GM21528 (cell line): ENCODE data around the gene LRP1-AS.

Experiments used
- ATAC-seq: cut with Tn5 transposase; IDR thresholded peaks from one replicate; pipeline ENCODE4 v1.9.1; 2021; ENCODE audit warnings: mild to moderate bottlenecking, moderate library complexity; ENCODE audit not compliant: unreplicated experiment, low FRiP score

LRP1-AS gene

GRCh38 chr12:57105011-57105753, 42.2 kb downstream of the LRP1-AS start:
- ATAC-seq = no peak

GRCh38 chr12:57104292-57104910, 43.0 kb downstream of the LRP1-AS start:
- ATAC-seq = no peak

DNA sequence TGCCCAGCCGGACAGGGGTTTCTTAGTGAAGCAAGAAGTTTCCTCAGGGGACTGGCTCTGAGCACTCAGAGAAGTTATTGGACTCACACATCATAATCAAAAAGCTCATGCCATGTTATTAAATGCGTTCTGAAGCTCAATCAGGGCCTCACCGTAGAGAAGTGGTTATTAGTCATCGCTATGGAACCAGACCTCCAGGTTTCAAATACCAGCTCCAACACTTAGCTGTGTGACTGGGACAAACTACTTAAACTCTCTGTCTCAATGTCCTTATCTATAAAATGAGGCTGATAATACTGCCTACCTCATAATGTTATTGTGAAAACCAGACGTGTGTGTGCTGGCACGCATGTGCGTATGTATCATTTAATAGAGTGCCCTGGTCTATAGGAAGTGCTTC, 43.6 kb downstream of the LRP1-AS start:
- no peak for ATAC-seq

DNA sequence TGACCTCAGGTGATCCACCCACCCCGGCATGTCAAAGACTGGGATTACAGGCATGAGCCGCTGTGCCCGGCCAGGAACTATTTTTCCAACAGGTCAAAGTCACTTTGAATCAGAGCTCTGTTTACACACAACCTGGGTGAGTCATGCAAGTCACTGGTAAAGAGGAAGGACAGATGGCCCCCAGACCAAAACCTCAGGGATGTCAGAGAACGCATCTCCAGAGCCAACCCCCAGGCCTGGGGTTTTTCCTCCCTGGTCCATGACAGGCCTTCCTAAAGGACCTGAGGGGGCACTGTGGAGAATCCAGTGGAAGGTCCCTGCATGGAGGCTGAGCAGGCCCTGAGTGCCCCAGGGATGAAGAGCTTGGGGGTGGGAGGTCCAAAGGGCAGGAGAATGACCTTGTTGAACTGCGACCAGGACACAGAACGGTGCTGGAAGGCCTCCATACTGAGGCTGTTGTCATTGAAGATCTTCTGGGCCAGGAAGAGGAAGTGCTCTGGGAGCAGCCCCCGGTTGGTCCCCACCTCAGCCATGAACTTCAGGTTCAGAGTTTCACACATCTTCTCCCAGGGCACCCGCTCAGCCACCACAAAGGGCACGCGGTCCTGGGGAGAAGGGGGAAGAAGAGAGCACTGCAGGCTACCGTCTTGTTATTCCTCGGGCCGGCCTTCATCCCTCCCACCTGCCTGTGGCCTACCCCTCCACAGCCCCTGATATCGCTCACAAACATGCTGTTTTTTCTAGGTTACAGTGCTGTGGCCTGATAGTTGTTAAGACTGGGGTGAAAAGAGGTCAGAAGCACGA, 45.3 kb downstream of the LRP1-AS start:
- ATAC-seq = no peak

DNA sequence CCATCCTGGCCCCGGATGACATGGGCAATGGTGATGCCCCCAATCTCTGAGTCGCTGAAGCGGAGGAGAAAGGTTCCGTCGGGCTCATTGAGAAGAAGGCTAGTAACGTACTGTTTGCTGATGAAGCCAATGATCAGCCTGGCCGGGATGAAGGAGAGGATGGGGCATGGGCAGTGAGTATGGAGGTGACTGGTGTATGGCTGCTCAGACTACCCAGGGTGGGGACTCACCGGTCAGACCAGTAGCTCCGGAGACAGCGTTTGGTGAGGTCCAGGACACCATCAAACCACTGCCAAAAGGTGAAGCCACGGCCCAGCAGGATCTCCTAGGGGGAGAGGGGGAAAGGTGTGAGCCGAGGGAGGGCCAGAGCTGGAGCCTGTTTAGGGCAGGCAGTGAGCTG, 47.7 kb downstream of the LRP1-AS start:
- ATAC-seq = no peak

DNA sequence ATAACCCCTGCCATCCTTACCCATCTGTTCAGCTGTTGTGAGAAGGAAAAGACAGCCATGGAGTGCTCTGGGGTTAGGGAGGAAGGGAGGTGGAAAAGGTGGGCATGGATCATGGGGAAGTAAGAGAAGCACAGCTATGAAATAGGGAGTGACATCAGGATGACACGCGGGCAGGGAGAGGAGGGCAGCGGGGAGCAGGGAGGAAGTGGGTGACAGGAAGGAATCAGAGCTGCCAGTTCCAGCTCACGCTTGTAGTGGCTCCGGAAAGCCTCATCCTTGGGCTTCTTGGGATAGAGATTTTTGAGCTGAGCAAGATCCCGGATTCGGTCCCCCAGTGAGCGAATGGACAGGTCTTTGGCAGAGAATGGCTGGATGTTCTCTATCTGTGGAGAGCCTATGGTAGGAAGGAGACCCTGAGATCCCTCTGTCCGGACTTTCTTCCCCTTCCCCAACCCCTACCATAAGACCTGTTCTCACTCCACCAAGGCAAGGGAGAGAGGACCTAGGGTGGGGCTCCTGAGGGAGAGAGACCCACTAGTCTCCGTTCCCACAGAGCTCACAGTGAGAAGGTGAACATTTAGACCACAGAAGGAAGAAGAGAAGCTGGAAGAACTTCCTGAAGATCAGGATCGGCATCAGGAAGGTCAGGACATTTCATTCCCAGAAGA, 48.2 kb downstream of the LRP1-AS start:
- ATAC-seq = no peak

DNA sequence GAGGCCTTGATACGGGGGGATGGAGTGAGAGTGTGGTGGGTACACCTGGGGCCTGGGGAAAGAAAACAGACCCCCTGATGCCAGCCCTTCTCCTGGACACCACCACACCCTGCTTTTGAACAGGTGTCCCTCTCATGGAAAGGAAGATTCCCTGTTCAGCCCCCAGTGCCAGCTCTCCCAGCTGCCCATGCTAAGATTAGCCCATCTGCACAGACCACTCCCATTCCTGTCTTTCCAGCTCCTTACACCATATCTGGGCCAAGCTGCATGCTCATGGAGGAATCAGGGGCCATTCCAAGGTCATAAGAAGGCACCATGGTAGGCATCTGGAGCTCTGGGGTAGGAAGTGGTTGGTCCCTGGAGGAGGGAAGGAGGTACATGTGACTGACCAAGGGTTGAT, 48.9 kb downstream of the LRP1-AS start:
- ATAC-seq = no peak

DNA sequence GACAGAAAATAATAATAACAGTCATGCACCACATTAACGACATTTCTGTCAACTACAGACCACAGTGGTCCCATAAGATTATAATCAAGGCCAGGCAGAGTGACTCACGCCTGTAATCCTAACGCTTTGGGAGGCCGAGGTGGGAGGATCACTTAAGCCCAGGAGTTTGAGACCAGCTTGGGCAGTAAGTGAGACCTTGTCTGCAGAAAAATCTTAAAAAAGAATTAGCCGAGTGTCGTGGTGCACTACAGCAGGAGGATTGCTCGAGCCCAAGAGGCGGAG, 49.9 kb downstream of the LRP1-AS start:
- ATAC-seq = no peak

DNA sequence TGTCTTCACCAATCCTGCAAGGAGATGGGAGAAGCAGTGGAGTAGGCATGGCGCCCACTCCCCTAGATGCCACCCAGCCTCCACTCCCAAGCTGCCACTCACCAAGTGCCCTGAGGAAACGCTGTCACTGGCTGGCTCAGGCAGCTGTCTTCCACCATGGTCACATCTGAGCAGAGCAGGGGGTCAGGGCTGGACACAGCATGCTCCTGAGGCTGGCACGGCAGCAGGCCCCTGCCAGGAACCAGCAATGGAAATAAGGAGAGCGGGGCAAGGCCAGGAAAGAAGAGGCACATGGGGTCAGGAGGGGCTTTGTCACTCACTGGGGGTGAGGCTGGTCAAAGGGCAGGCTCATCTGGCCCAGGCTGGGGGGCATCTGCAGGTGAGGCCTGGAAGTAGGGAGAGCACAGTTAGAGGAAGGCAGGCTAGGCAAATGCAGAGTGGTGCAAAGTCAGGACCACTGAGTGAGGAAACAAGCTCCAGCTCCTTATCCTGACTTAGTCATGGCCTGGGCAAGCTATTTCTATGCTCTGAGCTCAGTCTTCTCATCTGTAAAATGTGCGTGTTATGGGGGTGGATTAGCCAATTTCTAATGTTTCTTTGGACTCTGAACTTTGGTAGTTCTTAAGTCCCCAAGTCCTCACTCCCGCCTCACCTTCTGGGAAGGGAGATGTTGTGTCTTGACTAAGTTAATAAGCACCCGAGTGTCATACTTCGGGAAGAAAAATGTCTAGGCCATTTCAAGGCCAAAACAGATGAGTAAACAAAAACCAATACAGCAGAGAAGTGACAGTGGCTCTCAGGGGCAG, 50.5 kb downstream of the LRP1-AS start:
- ATAC-seq = no peak

DNA sequence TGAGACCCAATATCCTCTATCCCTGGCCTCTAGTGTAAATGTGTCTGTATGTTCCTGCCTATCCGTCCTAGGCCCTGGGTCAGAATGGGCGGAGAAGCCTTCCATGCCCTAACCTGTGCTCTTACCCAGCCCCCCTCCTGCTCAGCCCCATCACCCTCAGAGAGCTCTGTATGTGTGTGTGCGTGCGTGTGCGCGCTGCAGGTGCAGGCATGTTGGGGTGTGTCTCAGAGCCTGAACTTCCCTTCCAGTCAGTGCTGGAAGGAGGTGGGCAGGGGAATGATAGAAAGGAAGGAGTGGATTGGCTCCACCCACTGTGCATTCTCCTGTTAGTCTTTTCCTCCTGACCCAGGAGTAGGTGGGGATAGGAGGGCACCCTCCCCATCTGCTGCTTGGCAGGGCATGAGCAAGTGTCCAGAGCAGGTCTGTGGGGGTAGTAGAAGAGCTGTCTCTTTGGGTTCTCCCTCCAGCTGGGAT, 51.3 kb downstream of the LRP1-AS start:
- no peak for ATAC-seq

GRCh38 chr12:57095440-57095839, 52.0 kb downstream of the LRP1-AS start:
- ATAC-seq = no peak
